Natural killer cell treated with Interleukin-12 subunit alpha and Interleukin-12 subunit beta and Interleukin-15 and Interleukin-18, amount 100 ng/mL, for 72 hours (primary cell): ENCODE measurements around the gene NTRK1. TPM values are rescaled to one million over a fixed set of nuclear protein-coding genes. Genes with fewer than 3 reads are reported as not detected.
A peak's percentile ranks its signal among the peaks of the same experiment; 100 is the strongest.

Source experiments
- ATAC-seq, 2 donors: fragments of 150-1000 bp; cut with Tn5 transposase in 1 of 2; sonication (Bioruptor Pico), chemical (Tn5 transposase) in 1 of 2; 2 replicates each; pipeline ENCODE4 v1.10.0; 2021
- DNase-seq: peaks from one replicate; pipeline ENCODE4 v3.0.0; 2022; ENCODE audit warnings: low spot score
- H3K27ac Mint-ChIP-seq, 2 donors: 1 replicate in 1 of 2; 2 replicates in 1 of 2; pipeline ENCODE4 v1.8.0; 2022; ENCODE audit warnings: mixed read lengths in 2 of 2, mild to moderate bottlenecking in 1 of 2, moderate library complexity in 1 of 2
- H3K27me3 Mint-ChIP-seq, 2 donors: 1 replicate in 1 of 2; 2 replicates in 1 of 2; pipeline ENCODE4 v1.8.0; 2022; ENCODE audit warnings: mixed read lengths in 2 of 2
- H3K36me3 Mint-ChIP-seq: one replicate; pipeline ENCODE4 v1.8.0; 2022; ENCODE audit warnings: mixed read lengths
- H3K4me1 Mint-ChIP-seq, 2 donors: 1 replicate in 1 of 2; 2 replicates in 1 of 2; pipeline ENCODE4 v1.8.0; 2022; ENCODE audit warnings: low read depth in 2 of 2, mixed read lengths in 2 of 2, mild to moderate bottlenecking in 1 of 2
- H3K4me3 Mint-ChIP-seq: one replicate; pipeline ENCODE4 v1.8.0; 2022; ENCODE audit warnings: mixed read lengths
- H3K9me3 Mint-ChIP-seq: 2 replicates; pipeline ENCODE4 v1.8.0; 2022; ENCODE audit warnings: mixed read lengths
- total RNA-seq, 2 donors: library from RNA; stranded (reverse); gene quantifications; one replicate each; pipeline ENCODE4 v1.2.3, GENCODE V29; 2022

NTRK1 gene
- total RNA-seq, 2 donors from 2014 or later: 1.4 to 8.1 TPM

GRCh38 chr1:156856282-156856785, 4.3 kb upstream of the NTRK1 start:
- H3K4me1 Mint-ChIP-seq: peaks cover 15 to 19% of the 10 kb centered on the region in 2 donors
- no peaks in the 10 kb centered on the region for H3K9me3 Mint-ChIP-seq
- peaks cover 18 to 19% of the 10 kb centered on the region in 2 donors for H3K27me3 Mint-ChIP-seq
- DNase-seq (no peak), ATAC-seq (no peak)
- no peak overlapping the region for H3K27ac Mint-ChIP-seq
- H3K36me3 Mint-ChIP-seq: no peaks in the 10 kb centered on the region
- H3K4me3 Mint-ChIP-seq: no peak overlapping the region

GRCh38 chr1:156857532-156857931, 3.1 kb upstream of the NTRK1 start:
- ATAC-seq (no peak), DNase-seq (no peak)
- no peaks in the 10 kb centered on the region for H3K36me3 Mint-ChIP-seq
- no peak overlapping the region for H3K27ac Mint-ChIP-seq
- peaks cover 18 to 22% of the 10 kb centered on the region in 2 donors for H3K4me1 Mint-ChIP-seq
- H3K9me3 Mint-ChIP-seq: no peaks in the 10 kb centered on the region
- no peak overlapping the region for H3K4me3 Mint-ChIP-seq
- peaks cover 18 to 25% of the 10 kb centered on the region in 2 donors for H3K27me3 Mint-ChIP-seq

- peaks cover 27 to 28% of the 10 kb centered on the region in 2 donors for H3K27me3 Mint-ChIP-seq
Measured at GRCh38 chr1:156858555-156858956, 2.1 kb upstream of the NTRK1 start.

GRCh38 chr1:156858959-156859522, 1.6 kb upstream of the NTRK1 start, which contains the start of gene INSRR:
TSS of gene INSRR (minus strand) at chr1:156859117. CDS start at chr1:156858621, 496 bp downstream.
- Mint-ChIP-seq H3K27me3 (peaks cover 32 to 33% of the 10 kb centered on the region in 2 donors), H3K27ac (peak within 1 kb of the TSS; percentile 19 to 33), H3K9me3 (no peaks in the 10 kb centered on the region), H3K4me3 (peak within 1 kb of the TSS; percentile 90), H3K36me3 (no peaks in the 10 kb centered on the region), H3K4me1 (peaks cover 26 to 31% of the 10 kb centered on the region in 2 donors)
- ATAC-seq (no peak), DNase-seq (no peak)

More at GRCh38 chr1:156858555-156858956, 2.1 kb upstream of the NTRK1 start:
- H3K4me3 Mint-ChIP-seq: peak overlapping the region; percentile 64
- H3K36me3 Mint-ChIP-seq: no peaks in the 10 kb centered on the region
- ATAC-seq: no peak
- peaks cover 26% of the 10 kb centered on the region in 2 donors for H3K4me1 Mint-ChIP-seq
- DNase-seq: no peak
- peak overlapping the region; percentile 19 to 33 for H3K27ac Mint-ChIP-seq
- no peaks in the 10 kb centered on the region for H3K9me3 Mint-ChIP-seq

- DNase-seq: no peak
- Mint-ChIP-seq H3K9me3 (no peaks in the 10 kb centered on the region), H3K4me1 (peaks cover 26 to 32% of the 10 kb centered on the region in 2 donors), H3K27me3 (peaks cover 33 to 36% of the 10 kb centered on the region in 2 donors), H3K27ac (no peak overlapping the region), H3K4me3 (peak overlapping the region; percentile 90), H3K36me3 (no peaks in the 10 kb centered on the region)
- ATAC-seq: peak; percentile 37 to 46
Measured at GRCh38 chr1:156859523-156860112, 1.0 kb upstream of the NTRK1 start.

GRCh38 chr1:156860113-156860627, 495 bp upstream of the NTRK1 start:
- ATAC-seq (peak; percentile 77 to 82), DNase-seq (no peak)
- no peaks in the 10 kb centered on the region for H3K36me3 Mint-ChIP-seq
- peaks cover 33% of the 10 kb centered on the region in 2 donors for H3K27me3 Mint-ChIP-seq
- peaks cover 26 to 32% of the 10 kb centered on the region in 2 donors for H3K4me1 Mint-ChIP-seq
- H3K4me3 Mint-ChIP-seq: peak overlapping the region; percentile 90
- no peaks in the 10 kb centered on the region for H3K9me3 Mint-ChIP-seq
- no peak overlapping the region for H3K27ac Mint-ChIP-seq

- H3K36me3 Mint-ChIP-seq: no peaks in the 10 kb centered on the region
- H3K4me3 Mint-ChIP-seq: peak overlapping the region; percentile 63
- ATAC-seq (no peak), DNase-seq (no peak)
- no peaks in the 10 kb centered on the region for H3K9me3 Mint-ChIP-seq
- peaks cover 33% of the 10 kb centered on the region in 2 donors for H3K27me3 Mint-ChIP-seq
- H3K27ac Mint-ChIP-seq: peak overlapping the region in 1 of 2 donors; percentile 41
- peaks cover 26 to 39% of the 10 kb centered on the region in 2 donors for H3K4me1 Mint-ChIP-seq
Measured at GRCh38 chr1:156862584-156862983, 1.9 kb downstream of the NTRK1 start.

GRCh38 chr1:156862997-156863599, 2.4 kb downstream of the NTRK1 start:
- DNase-seq: no peak
- Mint-ChIP-seq H3K27me3 (peaks cover 29 to 30% of the 10 kb centered on the region in 2 donors), H3K27ac (peak overlapping the region in 1 of 2 donors; percentile 41), H3K9me3 (no peaks in the 10 kb centered on the region), H3K36me3 (no peaks in the 10 kb centered on the region), H3K4me3 (peak overlapping the region; percentile 63), H3K4me1 (peaks cover 26 to 38% of the 10 kb centered on the region in 2 donors)
- ATAC-seq: peak in 1 of 2 donors; percentile 45

GRCh38 chr1:156863631-156864030, 3.0 kb downstream of the NTRK1 start:
- peak overlapping the region in 1 of 2 donors; percentile 41 for H3K27ac Mint-ChIP-seq
- H3K4me1 Mint-ChIP-seq: peaks cover 23 to 33% of the 10 kb centered on the region in 2 donors
- no peaks in the 10 kb centered on the region for H3K9me3 Mint-ChIP-seq
- peak overlapping the region; percentile 63 for H3K4me3 Mint-ChIP-seq
- H3K36me3 Mint-ChIP-seq: no peaks in the 10 kb centered on the region
- DNase-seq (no peak), ATAC-seq (no peak)
- peaks cover 24 to 25% of the 10 kb centered on the region in 2 donors for H3K27me3 Mint-ChIP-seq

GRCh38 chr1:156864796-156865195, 4.1 kb downstream of the NTRK1 start:
- no peaks in the 10 kb centered on the region for H3K9me3 Mint-ChIP-seq
- peaks cover 20 to 27% of the 10 kb centered on the region in 2 donors for H3K27me3 Mint-ChIP-seq
- ATAC-seq (no peak), DNase-seq (no peak)
- H3K27ac Mint-ChIP-seq: peak overlapping the region in 1 of 2 donors; percentile 12
- peaks cover 18 to 30% of the 10 kb centered on the region in 2 donors for H3K4me1 Mint-ChIP-seq
- no peaks in the 10 kb centered on the region for H3K36me3 Mint-ChIP-seq
- H3K4me3 Mint-ChIP-seq: no peak overlapping the region

- no peak for ATAC-seq
- Mint-ChIP-seq H3K9me3 (no peaks in the 10 kb centered on the region), H3K36me3 (no peaks in the 10 kb centered on the region), H3K27me3 (peaks cover 17 to 25% of the 10 kb centered on the region in 2 donors), H3K4me3 (peak overlapping the region; percentile 1), H3K4me1 (peaks cover 13 to 27% of the 10 kb centered on the region in 2 donors), H3K27ac (peak overlapping the region; percentile 12 to 26)
- DNase-seq: no peak
Measured at GRCh38 chr1:156865258-156865657, 4.6 kb downstream of the NTRK1 start.

- peaks cover 10 to 24% of the 10 kb centered on the region in 2 donors for H3K4me1 Mint-ChIP-seq
- no peaks in the 10 kb centered on the region for H3K9me3 Mint-ChIP-seq
- no peak for ATAC-seq
Measured at GRCh38 chr1:156865865-156866248, 5.2 kb downstream of the NTRK1 start.

GRCh38 chr1:156866249-156866909, 5.7 kb downstream of the NTRK1 start:
- no peak for ATAC-seq
- H3K4me1 Mint-ChIP-seq: peaks cover 10 to 24% of the 10 kb centered on the region in 2 donors
- no peaks in the 10 kb centered on the region for H3K9me3 Mint-ChIP-seq
- H3K4me3 Mint-ChIP-seq: no peak overlapping the region
- H3K27ac Mint-ChIP-seq: no peak overlapping the region
- H3K27me3 Mint-ChIP-seq: peaks cover 14 to 23% of the 10 kb centered on the region in 2 donors
- DNase-seq: no peak
- H3K36me3 Mint-ChIP-seq: no peaks in the 10 kb centered on the region

More at GRCh38 chr1:156865865-156866248, 5.2 kb downstream of the NTRK1 start:
- Mint-ChIP-seq H3K4me3 (peak overlapping the region; percentile 1), H3K27ac (peak overlapping the region; percentile 12 to 26), H3K27me3 (peaks cover 14 to 23% of the 10 kb centered on the region in 2 donors), H3K36me3 (no peaks in the 10 kb centered on the region)
- DNase-seq: no peak
